SK-N-MC (cell line): Measurements from ENCODE around the gene AGAP1.

ENCODE experiments used
- EZH2 ChIP-seq: fragments of 200-600 bp; sonication (generic); IDR thresholded peaks from one replicate; pipeline ENCODE4 v1.6.1; 2017; ENCODE audit warnings: antibody characterized with exemption
- POLR2AphosphoS5 ChIP-seq: IDR thresholded peaks from 2 replicates; pipeline ENCODE4 v1.6.1; 2012; ENCODE audit warnings: mild to moderate bottlenecking, low read depth, low read length, borderline replicate concordance

DNA sequence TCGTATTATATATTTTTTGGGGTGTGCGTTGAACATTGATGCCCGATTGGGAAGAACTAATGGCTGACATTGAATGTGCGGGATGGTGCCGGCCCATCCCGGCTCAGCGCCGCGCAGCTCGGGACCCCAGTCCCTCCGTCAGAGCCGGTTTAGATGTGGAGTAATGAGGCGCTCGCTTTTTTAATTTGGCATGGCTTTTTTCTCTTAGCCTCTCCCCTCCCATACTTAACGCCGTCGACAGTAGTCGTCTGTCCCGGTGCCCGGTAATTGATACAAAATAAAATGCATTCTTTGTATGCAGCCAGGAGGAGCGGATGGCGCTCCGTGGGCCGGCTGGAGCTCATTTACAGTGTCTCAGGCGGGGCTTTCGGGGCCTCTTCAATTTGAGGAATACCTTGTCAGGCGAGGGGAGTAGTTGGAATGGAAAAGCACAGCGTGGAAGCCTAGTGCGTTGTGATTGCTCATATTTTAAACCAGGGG, 465.1 kb downstream of the AGAP1 start:
- no peak for TF ChIP-seq POLR2AphosphoS5
- TF ChIP-seq EZH2 = no peak
